CD14-positive monocyte (primary cell): ENCODE data around the gene LRRK1. TPM values are rescaled to one million over a fixed set of nuclear protein-coding genes. Genes with fewer than 3 reads are reported as not detected.

Experiments
- DNase-seq, 3 donors: peaks; one replicate each; pipeline ENCODE4 v3.0.0-alpha.2; 2011 to 2022
- H2AFZ ChIP-seq: 2 replicates; pipeline ENCODE4 v1.6.0; 2012; ENCODE audit warnings: mild to moderate bottlenecking, low read depth, low read length, inconsistent platforms; ENCODE audit not compliant: insufficient read depth, poor library complexity, severe bottlenecking
- H3K27ac ChIP-seq, 2 donors: 1 replicate in 1 of 2; 2 replicates in 1 of 2; pipeline ENCODE4 v1.5.1; 2012 to 2013; ENCODE audit warnings: low read length in 2 of 2, control low read depth in 1 of 2, inconsistent platforms in 1 of 2, low read depth in 1 of 2, mild to moderate bottlenecking in 1 of 2
- H3K27me3 ChIP-seq, 2 donors: one replicate each; pipeline versions ENCODE4 v1.6.0 to v1.6.1; 2011 to 2013; ENCODE audit warnings: low read length in 2 of 2; ENCODE audit not compliant: control insufficient read depth in 2 of 2, insufficient read depth in 2 of 2
- H3K36me3 ChIP-seq, 2 donors: replicated peaks in 1 of 2; 1 replicate in 1 of 2; 2 replicates in 1 of 2; pipeline versions ENCODE4 v1.5.1 to v1.6.1; 2012 to 2013; ENCODE audit warnings: low read length in 2 of 2, control low read depth in 1 of 2, inconsistent platforms in 1 of 2, mild to moderate bottlenecking in 1 of 2; ENCODE audit not compliant: insufficient read depth in 2 of 2, control insufficient read depth in 1 of 2
- H3K4me1 ChIP-seq, 2 donors: 1 replicate in 1 of 2; 2 replicates in 1 of 2; pipeline versions ENCODE4 v1.5.1 to v1.6.1; 2012 to 2013; ENCODE audit warnings: low read length in 2 of 2, control low read depth in 1 of 2, inconsistent platforms in 1 of 2, mild to moderate bottlenecking in 1 of 2, moderate library complexity in 1 of 2; ENCODE audit not compliant: insufficient read depth in 2 of 2, control insufficient read depth in 1 of 2
- H3K4me2 ChIP-seq: replicated peaks from 2 replicates; pipeline ENCODE3; 2012; ENCODE audit warnings: low read length, moderate library complexity, mild to moderate bottlenecking; ENCODE audit not compliant: poor library complexity, severe bottlenecking; ENCODE audit errors: extremely low read depth
- H3K4me3 ChIP-seq, 3 experiments: fragments of 200-600 bp in 1 of 3; sonication (generic) in 1 of 3; replicated peaks in 1 of 3; 1 replicate in 2 of 3; 2 replicates in 1 of 3; pipeline ENCODE4 v1.5.1; 2011 to 2013; ENCODE audit warnings: low read length in 3 of 3, mild to moderate bottlenecking in 3 of 3, control low read depth in 2 of 3, low read depth in 2 of 3, inconsistent platforms in 1 of 3, moderate library complexity in 1 of 3
- H3K79me2 ChIP-seq: 2 replicates; pipeline ENCODE4 v1.6.0; 2012; ENCODE audit warnings: mild to moderate bottlenecking, control low read depth, inconsistent platforms, low read length, moderate library complexity; ENCODE audit not compliant: insufficient read depth
- H3K9ac ChIP-seq: 2 replicates; pipeline ENCODE4 v1.6.0; 2017; ENCODE audit warnings: low read length, mild to moderate bottlenecking; ENCODE audit not compliant: insufficient read depth, poor library complexity, severe bottlenecking
- H3K9me3 ChIP-seq, 2 donors: replicated peaks in 1 of 2; 1 replicate in 1 of 2; 2 replicates in 1 of 2; pipeline versions ENCODE4 v1.5.1 to v1.6.1; 2012 to 2013; ENCODE audit warnings: low read length in 2 of 2, control low read depth in 1 of 2; ENCODE audit not compliant: control insufficient read depth in 1 of 2, insufficient read depth in 1 of 2
- H4K20me1 ChIP-seq: 2 replicates; pipeline ENCODE4 v1.6.0; 2012; ENCODE audit warnings: mild to moderate bottlenecking, low read length, control low read depth, moderate library complexity; ENCODE audit not compliant: insufficient read depth
- H3K27ac Mint-ChIP-seq, 7 donors: one replicate each; pipeline ENCODE4 v1.8.0; 2020; ENCODE audit warnings: mild to moderate bottlenecking in 7 of 7, mixed read lengths in 7 of 7, moderate library complexity in 6 of 7, inconsistent platforms in 2 of 7
- H3K27me3 Mint-ChIP-seq, 3 donors: one replicate each; pipeline ENCODE4 v1.8.0; 2021 to 2022; ENCODE audit warnings: low read depth in 3 of 3, mild to moderate bottlenecking in 3 of 3, mixed read lengths in 3 of 3, moderate library complexity in 3 of 3, inconsistent platforms in 1 of 3
- H3K36me3 Mint-ChIP-seq, 2 donors: one replicate each; pipeline ENCODE4 v1.8.0; 2020; ENCODE audit warnings: mixed read lengths in 2 of 2, inconsistent platforms in 1 of 2, mild to moderate bottlenecking in 1 of 2
- H3K4me1 Mint-ChIP-seq: one replicate; pipeline ENCODE4 v1.8.0; 2020; ENCODE audit warnings: mild to moderate bottlenecking, mixed read lengths
- H3K4me3 Mint-ChIP-seq, 2 donors: one replicate each; pipeline ENCODE4 v1.8.0; 2020; ENCODE audit warnings: mild to moderate bottlenecking in 2 of 2, mixed read lengths in 2 of 2, moderate library complexity in 1 of 2
- H3K9me3 Mint-ChIP-seq, 7 donors: one replicate each; pipeline ENCODE4 v1.8.0; 2020 to 2022; ENCODE audit warnings: mixed read lengths in 7 of 7, mild to moderate bottlenecking in 6 of 7, moderate library complexity in 6 of 7, inconsistent platforms in 2 of 7
- WGBS: methylation state at CpG from one replicate; pipeline ENCODE4 v1.1.5; 2013; ENCODE audit warnings: missing lambda C conversion rate; ENCODE audit not compliant: insufficient coverage; 5-methylcytosine and 5-hydroxymethylcytosine counted together
- intact Hi-C, 2 donors: fragments of 100-400 bp; cut with micrococcal nuclease; formaldehyde crosslinking; loops; one replicate each; pipeline versions ENCODE4 v1.15.0 to v1.15.1; 2023
- polyA plus RNA-seq, 3 donors: library from polyadenylated mRNA; depleted of rRNA in 1 of 3; unstranded in 2 of 3; stranded (reverse) in 1 of 3; fragments of 300-500 nt in 2 of 3; fragments of >200 nt in 1 of 3; fragmentation: Illumina TruSeq in 2 of 3; gene quantifications; 1 replicate in 2 of 3; 2 replicates in 1 of 3; pipeline ENCODE4 v1.2.3, GENCODE V29; 2012 to 2021
- TF ChIP-seq, protein P1 (sequence below): fragments of 200-600 bp; IDR thresholded peaks from one replicate; pipeline ENCODE4 v1.8.0; 2022; ENCODE audit warnings: antibody characterized with exemption, mild to moderate bottlenecking

The LRRK1 gene
- polyA plus RNA-seq, 3 donors, result 1.7 to 18.9 (median 5.4) TPM

DNA sequence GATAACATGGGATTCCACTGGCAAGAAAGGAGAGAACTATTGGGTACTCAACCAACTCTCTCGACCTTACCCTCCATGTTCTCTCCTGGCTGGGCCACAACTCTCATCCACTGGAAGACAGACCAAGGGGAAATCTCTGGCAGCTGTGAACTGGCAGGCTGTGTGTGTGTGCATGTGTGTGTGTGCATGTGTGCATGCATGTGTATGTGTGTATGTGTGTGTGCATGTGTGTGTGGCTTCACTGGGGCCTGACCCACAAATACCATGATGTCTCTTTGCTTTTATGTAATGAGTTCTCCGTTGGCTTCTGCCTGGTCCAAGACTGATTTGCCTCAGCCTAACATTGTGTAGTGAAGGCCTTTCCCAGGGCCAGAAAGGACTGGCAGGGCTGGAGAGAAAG lies 43.7 kb upstream of the LRRK1 start:
- Mint-ChIP-seq H3K4me3 (peak overlapping the region in 1 of 2 donors; percentile 54), H3K27ac (no peak overlapping the region), H3K4me1 (peaks cover 12% of the 10 kb centered on the region), H3K27me3 (peaks cover 41 to 50% (median 42%) of the 10 kb centered on the region in 3 donors), H3K36me3 (no peaks in the 10 kb centered on the region), H3K9me3 (peaks cover 0 to 9% (median 2%) of the 10 kb centered on the region in 7 donors)
- intact Hi-C loops, result no loop called here
- WGBS, result no CpG with 5 or more reads among the region's 2 CpGs
- TF ChIP-seq, protein P1, sequence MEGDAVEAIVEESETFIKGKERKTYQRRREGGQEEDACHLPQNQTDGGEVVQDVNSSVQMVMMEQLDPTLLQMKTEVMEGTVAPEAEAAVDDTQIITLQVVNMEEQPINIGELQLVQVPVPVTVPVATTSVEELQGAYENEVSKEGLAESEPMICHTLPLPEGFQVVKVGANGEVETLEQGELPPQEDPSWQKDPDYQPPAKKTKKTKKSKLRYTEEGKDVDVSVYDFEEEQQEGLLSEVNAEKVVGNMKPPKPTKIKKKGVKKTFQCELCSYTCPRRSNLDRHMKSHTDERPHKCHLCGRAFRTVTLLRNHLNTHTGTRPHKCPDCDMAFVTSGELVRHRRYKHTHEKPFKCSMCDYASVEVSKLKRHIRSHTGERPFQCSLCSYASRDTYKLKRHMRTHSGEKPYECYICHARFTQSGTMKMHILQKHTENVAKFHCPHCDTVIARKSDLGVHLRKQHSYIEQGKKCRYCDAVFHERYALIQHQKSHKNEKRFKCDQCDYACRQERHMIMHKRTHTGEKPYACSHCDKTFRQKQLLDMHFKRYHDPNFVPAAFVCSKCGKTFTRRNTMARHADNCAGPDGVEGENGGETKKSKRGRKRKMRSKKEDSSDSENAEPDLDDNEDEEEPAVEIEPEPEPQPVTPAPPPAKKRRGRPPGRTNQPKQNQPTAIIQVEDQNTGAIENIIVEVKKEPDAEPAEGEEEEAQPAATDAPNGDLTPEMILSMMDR, result no peak
- H2AFZ ChIP-seq, result no peak overlapping the region
- H3K9me3 ChIP-seq, result peaks cover 0 to 10% of the 10 kb centered on the region in 2 donors
- H3K4me2 ChIP-seq, result no peak overlapping the region
- no peak overlapping the region for H3K4me3 ChIP-seq
- H3K4me1 ChIP-seq, result peaks cover 0 to 11% of the 10 kb centered on the region in 2 donors
- no peak for DNase-seq
- H4K20me1 ChIP-seq, result no peaks in the 10 kb centered on the region
- H3K27ac ChIP-seq, result no peak overlapping the region
- H3K9ac ChIP-seq, result no peak overlapping the region
- H3K27me3 ChIP-seq, result peaks cover 30 to 48% of the 10 kb centered on the region in 2 donors
- H3K79me2 ChIP-seq, result no peaks in the 10 kb centered on the region
- no peaks in the 10 kb centered on the region for H3K36me3 ChIP-seq

DNA sequence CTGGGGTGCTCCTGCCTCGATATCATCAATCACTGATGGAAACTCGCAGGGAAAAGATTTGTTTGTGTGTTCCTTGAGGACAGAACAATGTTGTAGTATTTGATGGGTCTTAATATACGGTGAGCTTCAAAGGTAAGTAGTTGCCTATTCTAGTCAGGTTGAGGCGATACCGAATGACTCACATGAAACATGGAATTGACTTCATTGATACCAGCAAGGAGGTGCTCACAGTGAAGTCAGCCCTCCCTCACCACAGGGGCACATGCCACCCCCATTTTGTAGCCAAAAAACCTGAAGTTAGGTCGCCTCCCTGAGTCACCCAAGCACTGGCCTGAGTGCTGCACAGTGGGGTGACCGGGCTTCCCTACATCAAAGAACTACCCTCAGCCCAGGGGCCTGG lies 43.2 kb upstream of the LRRK1 start:
- Histone ChIP-seq H3K79me2 (no peaks in the 10 kb centered on the region), H3K27me3 (peaks cover 35 to 53% of the 10 kb centered on the region in 2 donors), H3K9ac (no peak overlapping the region), H3K27ac (no peak overlapping the region), H3K4me1 (peaks cover 0 to 12% of the 10 kb centered on the region in 2 donors), H3K9me3 (peaks cover 0 to 13% of the 10 kb centered on the region in 2 donors), H3K4me3 (no peak overlapping the region), H4K20me1 (no peaks in the 10 kb centered on the region), H3K36me3 (no peaks in the 10 kb centered on the region), H2AFZ (no peak overlapping the region), H3K4me2 (no peak overlapping the region)
- Mint-ChIP-seq H3K4me1 (peaks cover 13% of the 10 kb centered on the region), H3K27me3 (peaks cover 46 to 55% (median 47%) of the 10 kb centered on the region in 3 donors), H3K4me3 (peak overlapping the region in 1 of 2 donors; percentile 57), H3K36me3 (no peaks in the 10 kb centered on the region), H3K9me3 (peaks cover 0 to 9% (median 3%) of the 10 kb centered on the region in 7 donors), H3K27ac (no peak overlapping the region)
- TF ChIP-seq, protein P1, result no peak
- intact Hi-C loops, result no loop called here
- DNase-seq, result no peak
- 92% methylated on average over 2 of the region's 7 CpGs for WGBS
